Stimulated activated CD4-positive, alpha-beta T cell treated with anti-CD3 and anti-CD28 coated beads, TNF-alpha, amount 100 ng/mL, for 24 hours (primary cell): Measurements from ENCODE around the gene ZNF532.

ENCODE experiments used
- DNase-seq, 3 experiments: peaks; one replicate each; pipeline ENCODE4 v3.0.0-alpha.2; 2020; ENCODE audit warnings: low read depth in 3 of 3

The ZNF532 gene

GRCh38 chr18:58867281-58867961 lies 2.7 kb downstream of the ZNF532 start:
- DNase-seq, result no peak

- DNase-seq, result no peak
Measured at GRCh38 chr18:58868440-58868839, 3.8 kb downstream of the ZNF532 start.

- DNase-seq, result no peak
Measured at GRCh38 chr18:58870130-58870529, 5.5 kb downstream of the ZNF532 start.

GRCh38 chr18:58870621-58871020 lies 5.9 kb downstream of the ZNF532 start:
- DNase-seq, result no peak

GRCh38 chr18:58871514-58872420 lies 7.1 kb downstream of the ZNF532 start:
- no peak for DNase-seq

- DNase-seq, result no peak
Measured at GRCh38 chr18:58878640-58879039, 14.0 kb downstream of the ZNF532 start.

- no peak for DNase-seq
Measured at GRCh38 chr18:58881477-58881876, 16.8 kb downstream of the ZNF532 start.

GRCh38 chr18:58882044-58882443 lies 17.4 kb downstream of the ZNF532 start:
- DNase-seq, result no peak

- no peak for DNase-seq
Measured at GRCh38 chr18:58882686-58883085, 18.0 kb downstream of the ZNF532 start.

GRCh38 chr18:58884680-58885079 lies 20.0 kb downstream of the ZNF532 start:
- DNase-seq, result no peak

GRCh38 chr18:58886431-58886830 lies 21.8 kb downstream of the ZNF532 start:
- DNase-seq, result no peak

- no peak for DNase-seq
Measured at GRCh38 chr18:58886864-58887612, 22.4 kb downstream of the ZNF532 start.

GRCh38 chr18:58887613-58887963 lies 22.9 kb downstream of the ZNF532 start:
- DNase-seq, result no peak

GRCh38 chr18:58891776-58892175 lies 27.1 kb downstream of the ZNF532 start:
- no peak for DNase-seq

GRCh38 chr18:58892488-58892887 lies 27.8 kb downstream of the ZNF532 start:
- no peak for DNase-seq

GRCh38 chr18:58893388-58894099 lies 28.9 kb downstream of the ZNF532 start:
- no peak for DNase-seq

- no peak for DNase-seq
Measured at GRCh38 chr18:58894930-58895329, 30.3 kb downstream of the ZNF532 start.

- no peak for DNase-seq
Measured at GRCh38 chr18:58895385-58895784, 30.7 kb downstream of the ZNF532 start.

- no peak for DNase-seq
Measured at GRCh38 chr18:58896268-58896667, 31.6 kb downstream of the ZNF532 start.

GRCh38 chr18:58896734-58897508 lies 32.2 kb downstream of the ZNF532 start:
- DNase-seq, result no peak
